TTC549 (cell line): ENCODE data around the gene CUL9.

Experiments
- FAIRE-seq: peaks from 2 replicates; lab custom pipeline; 2012; peaks lifted over from hg19 to GRCh38; lab: Jason Lieb, UNC

Gene CUL9

DNA sequence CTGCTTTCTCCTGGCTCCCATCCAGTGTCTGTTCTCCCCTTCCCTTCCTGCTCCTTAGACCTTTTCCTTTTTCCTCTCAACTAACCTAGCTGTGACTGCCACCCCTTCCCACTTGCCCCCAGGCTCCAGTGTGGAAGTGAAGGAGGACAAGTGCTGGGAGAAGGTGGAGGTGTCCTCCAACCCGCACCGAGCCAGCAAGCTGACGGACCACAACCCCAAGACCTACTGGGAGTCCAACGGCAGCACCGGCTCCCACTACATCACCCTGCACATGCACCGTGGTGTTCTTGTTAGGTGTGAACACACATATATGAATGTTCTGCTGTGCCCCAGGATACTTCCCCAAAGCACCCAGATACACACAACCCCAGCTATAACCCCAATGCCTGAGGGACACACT, 18.5 kb downstream of the CUL9 start:
- FAIRE-seq: no peak

DNA sequence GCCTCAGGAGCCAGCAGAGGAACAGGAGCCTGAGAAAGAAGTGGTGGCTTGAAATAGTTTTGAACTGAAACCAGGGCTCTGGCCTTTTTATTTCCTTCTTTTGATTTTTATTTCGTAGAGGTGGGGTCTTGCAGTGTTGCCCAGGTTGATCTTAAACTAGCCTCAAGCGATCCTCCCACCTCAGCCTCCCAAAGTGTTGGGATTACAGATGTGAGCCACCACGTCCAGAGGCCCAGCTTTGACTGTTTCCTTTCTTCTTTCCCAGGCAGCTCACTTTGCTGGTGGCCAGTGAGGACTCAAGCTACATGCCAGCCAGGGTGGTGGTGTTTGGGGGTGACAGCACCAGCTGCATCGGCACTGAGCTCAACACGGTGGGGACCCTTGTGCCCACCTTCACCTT, 20.5 kb downstream of the CUL9 start:
- FAIRE-seq: no peak

DNA sequence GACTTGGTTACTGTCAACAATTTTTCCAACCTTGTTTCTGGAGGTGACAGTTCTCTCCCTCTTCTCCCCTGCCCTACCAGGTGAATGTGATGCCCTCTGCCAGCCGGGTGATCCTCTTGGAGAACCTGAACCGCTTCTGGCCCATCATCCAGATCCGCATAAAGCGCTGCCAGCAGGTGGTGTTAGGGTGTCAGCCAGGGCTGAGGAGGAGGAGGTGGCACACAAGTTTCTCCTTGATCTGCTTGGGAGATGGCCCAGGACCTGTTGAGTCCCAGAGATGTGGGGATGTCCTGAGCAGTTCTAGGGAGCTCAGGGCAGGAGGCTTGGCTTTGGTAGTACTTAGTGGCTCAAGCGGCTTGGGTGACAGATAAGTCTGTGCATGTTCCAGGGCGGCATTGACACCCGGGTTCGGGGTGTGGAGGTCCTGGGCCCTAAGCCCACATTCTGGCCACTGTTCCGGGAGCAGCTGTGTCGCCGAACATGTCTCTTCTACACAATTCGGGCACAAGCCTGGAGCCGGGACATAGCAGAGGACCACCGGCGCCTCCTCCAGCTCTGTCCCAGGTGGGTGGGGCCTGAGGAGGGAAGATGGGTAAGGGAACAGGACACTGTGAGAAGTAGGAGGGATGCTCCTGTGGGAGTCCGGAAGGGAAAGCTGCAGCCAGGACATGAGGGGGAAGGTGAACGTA, 21.2 kb downstream of the CUL9 start:
- FAIRE-seq: no peak

DNA sequence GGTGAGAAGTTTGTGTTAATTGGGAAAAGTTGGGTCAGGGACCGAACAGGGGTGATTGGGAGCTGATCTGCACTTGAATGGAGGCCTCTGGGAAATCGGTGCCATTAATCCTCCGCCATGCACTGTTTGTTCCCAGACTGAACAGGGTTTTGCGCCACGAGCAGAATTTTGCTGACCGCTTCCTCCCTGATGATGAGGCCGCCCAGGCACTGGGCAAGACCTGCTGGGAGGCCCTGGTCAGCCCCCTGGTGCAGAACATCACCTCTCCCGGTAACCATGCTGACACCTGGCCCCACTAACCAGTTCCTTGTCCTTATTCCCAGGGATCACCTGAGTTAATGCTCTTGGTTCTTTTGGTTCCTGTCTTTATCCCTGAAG, 21.7 kb downstream of the CUL9 start:
- FAIRE-seq: no peak

DNA sequence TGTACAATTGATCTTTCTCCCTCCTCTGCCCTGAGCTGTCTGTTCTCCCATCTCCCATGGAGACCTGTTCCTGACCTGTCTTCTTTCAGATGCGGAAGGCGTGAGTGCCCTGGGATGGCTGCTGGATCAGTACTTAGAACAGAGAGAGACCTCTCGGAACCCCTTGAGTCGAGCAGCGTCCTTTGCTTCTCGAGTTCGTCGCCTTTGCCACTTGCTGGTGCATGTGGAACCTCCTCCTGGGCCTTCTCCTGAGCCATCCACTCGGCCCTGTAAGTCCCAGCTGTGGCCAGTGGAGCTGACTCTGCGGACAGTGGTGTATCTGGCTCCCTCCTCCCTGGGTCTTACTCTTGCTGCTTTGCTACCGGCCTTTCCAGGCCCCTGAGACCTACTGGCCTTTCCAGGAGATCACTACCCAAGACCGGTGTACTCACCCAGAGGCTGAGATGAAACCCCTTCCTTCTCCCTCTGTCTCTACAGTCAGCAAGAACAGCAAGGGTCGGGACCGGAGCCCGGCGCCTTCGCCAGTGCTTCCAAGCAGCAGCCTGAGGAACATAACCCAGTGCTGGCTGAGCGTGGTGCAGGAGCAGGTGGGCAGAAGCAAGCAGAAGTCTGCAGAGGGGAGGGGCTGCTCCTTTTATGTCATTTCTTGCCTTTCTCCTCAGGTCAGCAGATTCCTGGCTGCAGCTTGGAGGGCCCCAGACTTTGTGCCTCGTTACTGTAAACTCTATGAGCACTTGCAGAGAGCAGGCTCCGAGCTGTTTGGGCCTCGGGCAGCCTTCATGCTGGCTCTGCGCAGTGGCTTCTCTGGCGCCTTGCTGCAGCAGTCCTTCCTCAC, 22.5 kb downstream of the CUL9 start:
- FAIRE-seq: no peak

DNA sequence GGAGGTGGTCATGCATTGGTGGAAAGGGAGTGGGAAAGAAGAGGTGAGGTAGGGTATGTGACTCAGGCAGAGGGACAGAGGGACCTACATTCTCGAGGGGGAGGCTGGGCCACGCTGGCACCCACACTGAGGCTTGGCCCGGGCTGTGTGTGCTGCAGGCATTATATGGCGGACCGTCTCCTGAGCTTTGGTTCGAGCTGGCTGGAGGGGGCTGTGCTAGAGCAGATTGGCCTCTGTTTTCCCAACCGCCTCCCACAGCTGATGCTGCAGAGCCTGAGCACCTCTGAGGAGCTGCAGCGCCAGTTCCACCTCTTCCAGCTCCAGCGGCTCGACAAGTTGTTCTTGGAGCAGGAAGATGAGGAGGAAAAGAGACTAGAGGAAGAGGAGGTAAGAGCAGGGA, 23.9 kb downstream of the CUL9 start:
- FAIRE-seq: no peak

DNA sequence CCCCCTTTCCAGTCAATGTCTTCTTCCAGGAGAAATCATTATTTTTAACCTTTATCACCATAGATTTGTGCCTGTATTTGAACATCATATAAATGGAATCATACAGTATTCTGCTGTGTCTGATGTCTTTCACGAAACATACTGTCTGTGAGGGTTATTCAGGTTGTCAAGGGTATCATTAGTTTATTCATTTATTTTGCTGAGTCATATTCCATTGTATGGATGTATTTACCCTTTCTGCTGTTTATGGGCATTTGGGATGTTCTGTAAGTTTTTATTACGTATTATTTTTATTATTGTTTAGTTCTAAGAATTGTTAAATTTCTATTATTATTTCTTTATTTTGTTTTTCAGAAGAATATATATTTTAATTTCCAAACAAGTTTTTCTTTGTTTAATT, 25.3 kb downstream of the CUL9 start:
- no peak for FAIRE-seq

DNA sequence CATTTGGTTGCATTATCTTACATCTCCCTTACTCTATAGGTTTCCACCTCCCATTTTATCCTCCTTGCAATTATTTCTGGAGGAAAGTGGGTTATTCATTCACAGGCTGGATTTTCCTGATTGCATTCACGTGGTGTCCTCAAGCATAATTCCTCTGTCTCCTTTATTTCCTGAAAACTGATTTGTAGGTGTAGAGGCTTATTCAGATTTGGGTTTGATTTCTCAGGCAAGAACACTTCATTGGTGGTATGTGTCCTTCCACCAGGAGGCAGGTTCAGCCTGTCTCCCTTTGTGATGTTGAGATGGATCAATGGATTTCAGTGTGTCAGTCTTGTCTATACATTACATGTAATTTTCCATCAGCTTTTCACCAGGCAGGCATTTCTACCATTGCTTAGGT, 30.0 kb downstream of the CUL9 start:
- no peak for FAIRE-seq

DNA sequence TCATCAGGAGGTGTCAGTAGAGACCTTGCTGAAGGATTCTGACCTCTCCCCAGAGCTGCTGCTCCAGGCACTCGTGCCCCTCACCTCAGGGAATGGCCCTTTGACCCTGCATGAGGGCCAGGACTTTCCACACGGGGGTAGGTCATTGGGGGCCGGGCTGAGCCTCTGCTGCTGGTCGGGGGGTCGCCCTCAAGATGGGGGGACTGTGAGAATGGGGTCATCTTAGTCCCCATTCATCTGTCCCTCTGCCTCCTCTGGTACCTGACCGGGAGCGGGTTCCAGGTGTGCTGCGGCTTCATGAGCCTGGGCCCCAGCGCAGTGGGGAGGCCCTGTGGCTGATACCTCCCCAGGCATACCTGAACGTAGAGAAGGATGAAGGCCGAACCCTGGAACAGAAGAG, 31.4 kb downstream of the CUL9 start:
- FAIRE-seq: no peak

DNA sequence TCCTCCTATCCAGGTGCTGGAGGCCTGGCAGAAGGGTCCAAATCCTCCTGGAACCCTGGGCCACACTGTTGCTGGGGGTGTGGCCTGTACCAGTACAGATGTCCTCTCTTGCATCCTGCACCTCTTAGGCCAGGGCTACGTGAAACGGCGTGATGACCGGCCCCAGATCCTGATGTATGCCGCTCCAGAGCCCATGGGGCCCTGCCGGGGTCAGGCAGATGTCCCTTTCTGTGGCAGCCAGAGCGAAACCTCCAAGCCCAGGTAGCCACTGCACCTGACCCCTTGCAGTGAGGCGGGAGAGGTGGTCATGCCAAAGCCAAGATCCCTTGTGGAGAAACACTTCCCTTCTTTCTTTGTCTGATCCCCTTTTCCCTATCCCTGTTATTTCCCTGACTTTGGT, 33.1 kb downstream of the CUL9 start:
- no peak for FAIRE-seq

DNA sequence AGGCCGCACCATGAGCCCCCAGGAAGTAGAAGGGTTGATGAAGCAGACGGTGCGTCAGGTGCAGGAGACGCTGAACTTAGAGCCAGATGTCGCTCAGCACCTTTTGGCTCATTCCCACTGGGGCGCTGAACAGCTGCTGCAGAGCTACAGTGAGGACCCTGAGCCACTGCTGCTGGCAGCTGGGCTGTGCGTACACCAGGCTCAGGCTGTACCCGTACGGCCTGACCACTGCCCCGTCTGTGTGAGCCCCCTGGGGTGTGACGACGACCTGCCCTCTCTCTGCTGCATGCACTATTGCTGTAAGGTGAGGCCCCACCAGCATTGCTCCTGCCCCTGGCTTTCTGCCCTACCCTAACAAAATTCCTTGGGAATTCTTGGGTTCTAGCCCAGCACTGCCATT, 34.2 kb downstream of the CUL9 start:
- FAIRE-seq: no peak

DNA sequence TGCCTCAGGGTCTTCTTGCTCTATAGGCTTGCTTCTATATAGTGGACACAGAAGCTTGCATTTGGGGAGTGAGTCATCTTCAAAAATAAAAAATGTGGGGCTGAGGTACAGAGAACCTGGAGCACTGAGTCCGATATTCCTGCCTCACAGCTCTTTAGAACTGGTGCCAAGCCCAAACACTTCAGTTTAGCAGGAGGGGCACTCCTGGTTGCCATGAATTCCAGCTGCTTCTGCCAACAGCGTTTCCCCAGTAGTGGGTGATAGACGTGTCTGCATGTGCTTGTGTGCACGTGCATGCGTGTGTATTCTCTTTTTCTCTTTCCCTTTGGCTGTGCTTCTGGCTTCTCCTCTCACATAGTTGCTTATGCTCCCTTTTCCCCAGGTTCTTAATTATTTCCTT, 35.4 kb downstream of the CUL9 start:
- no peak for FAIRE-seq

DNA sequence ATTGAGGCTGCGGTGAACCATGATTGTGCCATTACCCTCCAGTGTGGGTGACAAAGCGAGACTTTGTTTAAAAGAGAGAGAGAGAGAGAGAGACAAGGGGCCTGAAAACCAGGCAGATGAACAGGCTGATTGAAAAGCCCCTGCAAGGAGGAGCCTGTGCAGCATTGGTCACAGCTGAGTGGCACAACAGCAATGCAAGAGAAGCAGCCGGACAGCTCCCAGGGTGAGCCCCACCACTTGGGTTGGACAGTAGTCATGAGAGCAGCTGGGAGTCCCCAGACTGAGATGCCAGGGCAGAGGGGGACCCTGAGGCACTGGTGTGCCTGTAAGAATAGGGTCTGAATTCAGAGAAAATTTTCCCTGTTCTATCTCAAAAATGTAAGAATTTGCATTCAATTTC, 37.1 kb downstream of the CUL9 start:
- FAIRE-seq: no peak

DNA sequence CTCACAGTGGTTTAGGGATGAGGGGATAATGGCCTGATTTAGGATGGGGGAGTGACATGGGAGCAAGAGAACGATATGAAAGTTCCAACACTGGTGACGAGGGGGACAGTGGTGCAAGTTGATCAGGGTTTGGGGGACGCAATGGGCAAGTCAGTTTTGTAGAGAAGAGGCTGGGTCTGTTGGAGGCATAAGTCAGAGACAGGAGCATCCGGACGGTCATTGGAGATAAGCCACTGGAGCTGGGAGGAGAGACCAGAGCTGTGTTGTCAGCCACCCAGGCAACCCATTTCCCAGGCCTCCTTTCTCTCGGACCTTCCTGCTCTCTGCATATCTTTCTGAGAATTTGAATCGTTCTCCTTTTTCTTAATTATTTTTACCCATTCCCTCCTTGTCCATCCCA, 37.8 kb downstream of the CUL9 start:
- no peak for FAIRE-seq

DNA sequence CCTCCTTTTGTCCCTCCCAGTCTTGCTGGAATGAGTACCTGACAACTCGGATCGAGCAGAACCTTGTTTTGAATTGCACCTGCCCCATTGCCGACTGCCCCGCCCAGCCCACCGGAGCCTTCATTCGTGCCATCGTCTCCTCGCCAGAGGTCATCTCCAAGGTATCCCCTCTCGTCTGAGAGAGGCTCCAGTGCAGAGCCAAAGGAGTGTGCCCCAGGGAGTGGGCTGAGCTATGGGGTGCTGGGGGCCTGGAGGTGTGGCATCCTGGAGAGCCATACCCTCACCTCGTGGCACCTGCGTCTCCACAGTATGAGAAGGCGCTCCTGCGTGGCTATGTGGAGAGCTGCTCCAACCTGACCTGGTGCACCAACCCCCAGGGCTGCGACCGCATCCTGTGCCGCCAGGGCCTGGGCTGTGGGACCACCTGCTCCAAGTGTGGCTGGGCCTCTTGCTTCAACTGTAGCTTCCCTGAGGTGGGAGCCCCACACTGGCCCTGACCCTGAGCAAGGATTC, 38.5 kb downstream of the CUL9 start:
- FAIRE-seq: no peak

DNA sequence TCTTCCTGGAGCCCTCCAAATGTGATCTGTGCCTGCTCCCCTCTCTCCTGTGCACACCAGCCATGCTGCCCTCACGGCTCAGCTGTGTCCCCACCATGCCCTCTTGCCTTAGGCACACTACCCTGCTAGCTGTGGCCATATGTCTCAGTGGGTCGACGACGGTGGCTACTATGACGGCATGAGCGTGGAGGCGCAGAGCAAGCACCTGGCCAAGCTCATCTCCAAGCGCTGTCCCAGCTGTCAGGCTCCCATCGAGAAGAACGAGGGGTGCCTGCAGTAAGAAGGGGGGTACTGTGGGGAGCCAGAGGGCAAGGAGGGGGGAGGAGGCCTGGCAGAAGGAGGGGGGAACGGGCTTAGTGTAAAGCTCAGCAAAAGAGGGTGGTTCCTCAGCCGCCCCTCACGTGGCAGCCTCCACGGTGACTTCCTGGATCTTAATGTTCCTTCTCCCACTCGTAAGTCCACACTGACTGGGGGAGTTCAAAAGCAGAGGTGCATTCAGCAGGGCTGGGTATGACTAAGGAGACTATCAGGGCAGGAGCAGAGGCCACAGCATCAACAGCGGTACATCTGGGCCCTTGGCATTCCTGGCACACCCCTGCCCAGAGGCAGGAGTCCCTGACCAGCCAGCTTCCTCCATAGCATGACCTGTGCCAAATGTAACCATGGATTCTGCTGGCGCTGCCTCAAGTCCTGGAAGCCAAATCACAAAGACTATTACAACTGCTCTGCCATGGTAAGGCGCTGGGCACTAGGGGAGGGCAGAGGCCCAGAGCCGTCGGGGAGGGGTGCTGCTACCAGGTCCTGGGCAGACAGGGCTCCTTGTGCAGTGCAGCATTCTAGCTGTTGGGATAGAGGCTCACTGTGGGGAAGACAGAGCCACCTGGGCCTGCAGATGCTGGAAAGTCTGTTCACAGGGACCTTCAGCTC, 39.3 kb downstream of the CUL9 start:
- FAIRE-seq: no peak

DNA sequence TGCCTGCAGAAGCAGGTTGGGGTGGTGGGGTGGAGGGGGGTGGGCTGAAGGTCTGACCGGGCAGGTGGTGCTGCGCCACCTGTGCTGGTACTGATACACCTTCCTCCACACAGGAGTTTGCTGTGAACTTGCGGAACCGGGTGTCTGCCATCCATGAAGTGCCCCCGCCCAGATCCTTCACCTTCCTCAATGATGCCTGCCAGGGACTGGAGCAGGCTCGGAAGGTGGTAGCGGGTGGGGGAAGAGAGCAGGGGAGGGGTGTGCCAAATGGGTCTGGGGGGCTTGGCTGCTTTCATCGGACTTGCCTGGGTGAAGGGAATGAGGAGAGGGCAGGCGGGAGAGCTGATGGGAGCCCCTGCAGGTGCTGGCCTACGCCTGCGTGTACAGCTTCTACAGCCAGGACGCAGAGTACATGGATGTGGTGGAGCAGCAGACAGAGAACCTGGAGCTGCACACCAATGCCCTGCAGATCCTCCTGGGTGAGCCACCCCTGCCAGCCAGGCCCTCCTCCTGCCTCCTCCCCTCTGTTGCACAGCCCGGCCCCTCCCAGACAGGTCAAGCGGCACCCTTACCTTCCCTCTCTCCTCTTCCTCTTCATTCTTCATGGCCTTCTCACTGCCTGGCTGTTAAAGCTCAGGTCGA, 40.5 kb downstream of the CUL9 start:
- no peak for FAIRE-seq

DNA sequence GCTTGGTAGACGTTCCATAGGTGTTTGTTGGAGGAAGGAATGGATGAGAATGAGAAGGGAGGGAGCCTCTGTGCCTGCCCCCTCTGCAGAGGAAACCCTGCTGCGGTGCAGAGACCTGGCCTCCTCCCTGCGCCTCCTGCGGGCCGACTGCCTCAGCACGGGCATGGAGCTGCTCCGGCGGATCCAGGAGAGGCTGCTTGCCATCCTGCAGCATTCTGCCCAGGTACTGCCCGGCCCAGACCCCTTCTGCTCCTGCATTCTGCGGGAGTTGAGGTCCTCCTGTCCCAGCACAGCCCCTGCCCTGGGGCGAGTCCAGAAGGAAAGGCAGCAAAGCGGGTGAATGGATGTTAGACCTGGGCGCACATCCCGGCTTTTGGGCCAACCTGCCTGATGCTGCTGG, 41.2 kb downstream of the CUL9 start:
- no peak for FAIRE-seq

DNA sequence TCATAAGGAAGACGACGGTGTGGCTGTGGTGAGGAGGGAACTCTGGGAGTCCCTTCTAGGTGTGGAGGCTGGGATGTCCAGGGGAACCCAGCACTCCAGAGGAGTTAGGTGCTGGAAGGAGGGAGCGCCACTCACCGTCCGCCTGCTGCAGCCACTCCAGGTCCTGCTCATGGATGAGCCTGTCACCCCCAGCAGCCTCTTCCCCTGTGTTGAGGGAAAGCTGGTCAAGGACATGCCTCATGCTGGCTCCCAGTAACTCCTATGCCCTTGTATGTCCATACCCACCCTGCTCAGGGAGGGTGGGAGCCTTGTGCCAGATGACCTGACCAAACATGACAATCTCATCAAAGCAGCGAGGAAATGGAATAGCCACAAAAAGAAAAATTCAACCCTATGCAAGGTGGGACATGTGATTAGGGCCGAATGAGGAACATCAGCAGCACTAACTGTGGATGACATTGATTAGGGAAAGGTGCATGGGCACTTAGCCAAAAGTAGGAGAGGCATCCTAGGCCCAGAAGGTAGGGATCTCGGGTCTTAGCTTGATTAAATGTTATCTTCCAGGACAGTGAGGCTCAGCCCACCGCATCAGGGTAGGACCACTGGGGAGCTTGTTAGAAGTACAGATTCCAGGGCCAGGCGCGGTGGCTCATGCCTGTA, 44.3 kb downstream of the CUL9 start:
- no peak for FAIRE-seq

DNA sequence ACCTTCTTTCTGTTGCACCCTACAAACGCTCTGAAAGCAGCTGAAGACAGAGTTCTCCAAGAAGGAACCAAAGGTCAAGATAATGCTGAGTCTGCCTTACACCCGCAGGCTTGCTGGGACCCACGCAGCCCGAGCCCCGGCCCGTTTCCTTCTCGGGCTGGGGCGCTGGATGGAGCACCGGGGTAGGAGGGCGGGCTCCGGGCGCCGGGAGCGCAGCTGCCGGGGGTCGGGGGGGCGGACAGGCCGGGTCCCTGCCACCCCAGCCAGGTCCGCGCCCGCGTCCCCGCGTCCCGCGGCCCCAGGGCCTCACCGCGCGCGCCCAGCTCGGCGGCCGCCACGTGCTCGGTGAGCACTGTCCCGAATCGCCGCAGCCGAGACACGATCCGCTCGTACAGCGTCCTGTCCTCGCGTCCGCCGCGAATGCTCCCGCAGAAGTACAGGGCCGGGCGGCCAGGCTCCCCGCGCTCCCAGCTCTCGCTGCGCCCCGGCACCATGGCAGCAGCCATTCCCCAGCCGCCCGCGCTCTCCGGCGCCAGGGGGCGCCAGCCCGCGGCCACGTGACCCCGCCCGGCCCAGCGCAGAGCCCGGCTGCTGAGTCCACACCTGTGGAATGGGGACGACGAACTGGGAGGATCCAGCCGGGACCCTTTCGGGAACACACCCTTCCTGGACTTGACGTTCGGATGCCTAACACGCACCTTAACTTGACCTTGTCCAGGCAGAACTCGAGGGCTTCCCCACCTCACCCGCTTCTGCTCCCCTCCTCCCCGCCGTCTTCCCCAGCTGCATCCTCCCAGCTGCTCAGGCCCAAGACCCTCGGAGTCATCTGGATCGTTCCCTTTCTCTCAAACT, 47.2 kb downstream of the CUL9 start, which contains the start of gene DNPH1:
TSS of gene DNPH1 (minus strand) at position 531 of the 852 bp plus-strand sequence. CDS start at position 506, 25 bp downstream.
- no peak for FAIRE-seq
